ENCODE measurements around the gene DGKA. TPM values are rescaled to one million over a fixed set of nuclear protein-coding genes. Genes with fewer than 3 reads are reported as not detected.
A peak's percentile ranks its signal among the peaks of the same experiment; 100 is the strongest.
"Not testable (repeated sequence)": the region's sequence is repeated elsewhere in the genome, so short reads cannot be mapped to it uniquely, and the experiment has no call there.

The DGKA gene
- total and polyA plus RNA-seq, 4 donors = 19.5 to 35.0 (median 33.2) TPM

DNA sequence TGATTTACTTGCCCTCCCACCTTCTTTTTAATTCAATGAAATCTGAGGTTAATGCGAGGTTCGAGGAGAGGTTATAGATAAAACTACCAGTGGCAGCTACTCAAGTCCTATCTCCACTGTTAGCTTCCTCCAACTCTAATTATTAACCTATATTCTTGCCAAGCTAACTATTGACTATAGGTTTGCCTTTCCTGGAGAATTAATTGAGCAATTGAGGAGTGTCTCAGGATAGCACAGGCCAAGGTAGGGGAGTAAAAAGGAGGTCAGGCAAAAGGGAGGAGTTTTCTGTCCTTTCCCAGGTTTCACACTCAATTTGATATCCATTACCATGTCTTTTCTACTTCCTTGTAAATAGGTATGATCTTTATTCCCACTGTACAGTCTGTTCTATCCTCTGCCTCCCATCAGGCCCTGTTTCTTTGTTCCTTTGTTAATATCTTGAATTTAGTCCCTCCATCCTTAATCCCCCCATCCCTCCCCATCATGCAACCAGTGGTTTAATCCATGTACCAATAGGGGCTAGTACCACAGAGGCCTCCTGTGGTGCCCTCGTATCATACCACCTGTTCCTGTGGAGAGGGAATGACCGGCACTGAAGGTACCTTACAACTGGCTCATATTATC lies 62.4 kb downstream of the DGKA start:
- Histone ChIP-seq H3K9me3 (ENCODE audit: control insufficient read depth, insufficient read depth, low read length) (no peaks in the 10 kb centered on the region), H3K4me3 (ENCODE audit: low read depth, low read length) (no peak overlapping the region), H3K27me3 (ENCODE audit: control insufficient read depth, insufficient read depth, low read length) (no peaks in the 10 kb centered on the region), H3K27ac (ENCODE audit: low read depth, low read length) (no peak overlapping the region), H3K4me1 (ENCODE audit: control insufficient read depth, insufficient read depth, low read length) (peaks cover 11% of the 10 kb centered on the region), H3K36me3 (ENCODE audit: control insufficient read depth, insufficient read depth, low read length) (peaks cover 57% of the 10 kb centered on the region)
- WGBS (ENCODE audit: insufficient coverage) = 32% methylated on average over 2 of the region's 4 CpGs
- DNase-seq (ENCODE audit: low read depth in 4 of 6, low spot score in 6 of 6) = no peak

DNA sequence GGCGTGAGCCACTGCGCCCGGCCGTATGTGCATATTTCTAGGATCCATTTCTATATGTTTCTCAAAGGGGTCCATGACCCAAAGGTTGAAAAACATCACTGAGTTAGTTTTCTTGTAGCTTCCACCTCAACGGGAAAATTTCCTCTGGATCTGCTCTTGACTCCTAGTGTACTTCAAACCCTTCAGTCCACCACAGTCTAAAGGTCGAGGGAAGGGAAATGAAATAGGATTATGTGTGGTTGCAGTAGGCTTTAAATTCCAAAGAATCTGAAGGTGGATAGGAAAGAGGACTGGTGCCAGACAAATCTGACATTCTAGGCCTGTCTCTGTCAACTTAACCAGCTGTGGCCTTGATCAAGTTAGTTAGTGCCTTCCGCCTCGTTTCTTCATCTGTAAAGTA lies 64.4 kb downstream of the DGKA start:
- Histone ChIP-seq H3K4me3 (ENCODE audit: low read depth, low read length) (no peak overlapping the region), H3K27ac (ENCODE audit: low read depth, low read length) (no peak overlapping the region), H3K9me3 (ENCODE audit: control insufficient read depth, insufficient read depth, low read length) (no peaks in the 10 kb centered on the region), H3K36me3 (ENCODE audit: control insufficient read depth, insufficient read depth, low read length) (peaks cover 49% of the 10 kb centered on the region), H3K27me3 (ENCODE audit: control insufficient read depth, insufficient read depth, low read length) (no peaks in the 10 kb centered on the region), H3K4me1 (ENCODE audit: control insufficient read depth, insufficient read depth, low read length) (peaks cover 16% of the 10 kb centered on the region)
- WGBS (ENCODE audit: insufficient coverage) = 100% methylated on average over 4 of the region's 8 CpGs
- no peak for DNase-seq (ENCODE audit: low read depth in 4 of 6, low spot score in 6 of 6)

DNA sequence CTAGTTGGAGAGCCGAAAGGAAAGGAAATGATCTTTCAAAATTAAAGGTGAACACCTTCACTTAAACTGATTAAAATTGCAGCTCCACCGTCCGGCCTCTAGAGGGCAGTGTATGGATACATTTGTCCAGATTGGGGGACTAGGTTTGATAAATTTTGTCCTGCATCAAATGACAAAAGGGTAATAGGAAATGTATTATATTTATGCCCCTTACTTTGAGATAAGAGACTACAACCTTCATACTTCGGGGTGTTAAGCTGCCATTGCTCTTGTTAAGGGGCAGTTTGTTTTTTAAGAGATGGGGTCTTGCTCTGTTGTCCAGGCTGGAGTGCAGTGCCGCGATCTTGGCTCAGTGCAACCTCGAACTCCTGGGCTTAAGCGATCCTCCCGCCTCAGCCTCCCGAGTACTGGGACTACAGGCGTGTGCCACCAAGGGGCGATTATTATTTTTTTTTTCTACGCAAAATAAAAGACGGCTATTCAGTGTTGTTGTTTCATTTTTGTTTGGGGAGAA lies 65.3 kb downstream of the DGKA start:
- Histone ChIP-seq H3K27ac (ENCODE audit: low read depth, low read length) (peak overlapping the region; percentile 91), H3K27me3 (ENCODE audit: control insufficient read depth, insufficient read depth, low read length) (no peaks in the 10 kb centered on the region), H3K4me1 (ENCODE audit: control insufficient read depth, insufficient read depth, low read length) (peaks cover 16% of the 10 kb centered on the region), H3K4me3 (ENCODE audit: low read depth, low read length) (peak overlapping the region; percentile 71), H3K9me3 (ENCODE audit: control insufficient read depth, insufficient read depth, low read length) (no peaks in the 10 kb centered on the region), H3K36me3 (ENCODE audit: control insufficient read depth, insufficient read depth, low read length) (peaks cover 46% of the 10 kb centered on the region)
- WGBS (ENCODE audit: insufficient coverage) = no CpG with 5 or more reads among the region's 14 CpGs
- peak in 5 of 6 donors; percentile 40 to 88 (median 57) for DNase-seq (ENCODE audit: low read depth in 4 of 6, low spot score in 6 of 6)

DNA sequence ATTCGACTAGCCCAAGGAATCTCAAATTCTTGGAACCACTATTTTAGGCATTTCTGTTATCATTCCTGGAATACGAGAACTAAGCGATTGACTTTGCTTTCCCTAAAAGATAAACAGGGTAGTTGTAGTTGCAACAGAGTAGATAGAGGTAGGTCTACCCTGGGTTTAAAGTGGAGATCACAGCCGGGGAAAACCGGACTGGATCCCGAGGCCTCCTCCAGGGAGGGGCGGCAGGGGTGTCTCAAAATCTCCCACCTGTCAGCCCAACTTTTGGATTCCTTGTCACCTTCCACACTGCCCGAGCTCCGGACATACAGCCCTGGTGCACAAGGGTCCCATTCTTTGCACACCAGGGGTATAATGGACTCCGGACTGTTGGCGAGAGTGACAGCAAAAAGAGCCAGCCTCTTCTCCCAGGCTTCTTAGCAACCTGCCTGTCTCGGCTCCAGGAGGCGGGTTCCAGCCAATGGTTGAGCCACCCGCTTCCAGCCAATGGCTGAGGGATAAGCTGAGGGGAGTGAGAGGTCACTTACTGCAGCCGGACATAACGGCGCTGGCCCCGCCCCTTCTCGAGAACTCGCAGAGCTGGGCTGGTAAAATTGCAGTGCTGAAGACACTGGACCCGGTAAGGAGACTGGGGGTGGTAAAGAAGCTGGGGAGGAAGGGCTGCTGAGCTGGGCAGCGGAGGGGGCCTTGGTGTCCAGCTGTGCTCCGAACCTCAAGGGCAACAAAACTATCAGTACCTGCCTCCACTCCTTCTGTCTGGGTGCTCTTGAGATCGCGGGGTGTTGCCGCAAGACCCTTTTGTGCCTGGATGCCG lies 66.0 kb downstream of the DGKA start, which contains the start of gene SUOX:
Gene SUOX, plus strand, starts transcription at position 562 of the 820 bp plus-strand sequence. CDS start 4,946 bp downstream, outside the sequence.
- DNase-seq (ENCODE audit: low read depth in 4 of 6, low spot score in 6 of 6) = peak; percentile 82 to 98 (median 93)
- Histone ChIP-seq H3K9me3 (ENCODE audit: control insufficient read depth, insufficient read depth, low read length) (no peaks in the 10 kb centered on the region), H3K36me3 (ENCODE audit: control insufficient read depth, insufficient read depth, low read length) (peaks cover 45% of the 10 kb centered on the region), H3K27ac (ENCODE audit: low read depth, low read length) (peak within 1 kb of the TSS; percentile 91), H3K4me3 (ENCODE audit: low read depth, low read length) (peak within 1 kb of the TSS; percentile 71), H3K27me3 (ENCODE audit: control insufficient read depth, insufficient read depth, low read length) (no peaks in the 10 kb centered on the region), H3K4me1 (ENCODE audit: control insufficient read depth, insufficient read depth, low read length) (peaks cover 16% of the 10 kb centered on the region)
- 2% methylated on average over 25 of the region's 27 CpGs for WGBS (ENCODE audit: insufficient coverage)

DNA sequence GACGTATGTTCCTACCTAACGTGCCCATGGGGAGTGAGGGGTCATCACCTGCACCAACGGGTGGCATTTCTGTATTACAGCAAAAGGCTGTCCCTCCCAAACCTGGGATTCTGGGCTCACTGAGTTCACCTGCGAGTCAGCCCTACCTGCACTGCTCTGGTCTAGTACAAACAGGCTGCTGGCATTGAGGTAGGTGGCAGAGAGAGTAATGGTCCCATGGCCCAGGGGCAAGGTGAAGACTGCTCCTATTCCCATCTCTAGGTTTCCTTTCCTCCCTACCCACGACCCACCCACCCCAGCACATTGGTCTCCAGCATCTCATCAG lies 66.5 kb downstream of the DGKA start:
- Histone ChIP-seq H3K9me3 (ENCODE audit: control insufficient read depth, insufficient read depth, low read length) (no peaks in the 10 kb centered on the region), H3K4me3 (ENCODE audit: low read depth, low read length) (peak overlapping the region; percentile 71), H3K4me1 (ENCODE audit: control insufficient read depth, insufficient read depth, low read length) (peaks cover 16% of the 10 kb centered on the region), H3K27me3 (ENCODE audit: control insufficient read depth, insufficient read depth, low read length) (no peaks in the 10 kb centered on the region), H3K27ac (ENCODE audit: low read depth, low read length) (peak overlapping the region; percentile 91), H3K36me3 (ENCODE audit: control insufficient read depth, insufficient read depth, low read length) (peaks cover 45% of the 10 kb centered on the region)
- 0% methylated on average over 3 of the region's 5 CpGs for WGBS (ENCODE audit: insufficient coverage)
- DNase-seq (ENCODE audit: low read depth in 4 of 6, low spot score in 6 of 6) = no peak

DNA sequence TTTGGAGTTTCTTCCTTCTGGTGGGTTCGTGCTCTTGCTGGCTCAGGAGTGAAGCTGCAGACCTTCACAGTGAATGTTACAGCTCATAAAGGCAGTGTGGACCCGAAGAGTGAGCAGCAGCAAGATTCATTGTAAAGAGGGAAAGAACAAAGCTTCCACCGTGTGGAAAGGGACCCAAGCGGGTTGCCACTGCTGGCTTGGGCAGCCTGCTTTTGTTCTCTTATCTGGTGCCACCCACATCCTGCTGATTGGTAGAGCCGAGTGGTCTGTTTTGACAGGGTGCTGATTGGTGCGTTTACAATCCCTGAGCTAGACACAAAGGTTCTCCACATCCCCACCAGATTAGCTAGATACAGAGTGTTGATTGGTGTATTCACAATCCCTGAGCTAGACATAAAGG lies 68.6 kb downstream of the DGKA start:
- peaks cover 16% of the 10 kb centered on the region for H3K4me1 ChIP-seq (ENCODE audit: control insufficient read depth, insufficient read depth, low read length)
- not testable (repeated sequence) for H3K4me3 ChIP-seq (ENCODE audit: low read depth, low read length); H3K27ac ChIP-seq (ENCODE audit: low read depth, low read length); H3K27me3 ChIP-seq (ENCODE audit: control insufficient read depth, insufficient read depth, low read length); H3K9me3 ChIP-seq (ENCODE audit: control insufficient read depth, insufficient read depth, low read length); DNase-seq (ENCODE audit: low read depth in 4 of 6, low spot score in 6 of 6)
- WGBS (ENCODE audit: insufficient coverage) = 68% methylated on average over 2 of the region's 6 CpGs
- H3K36me3 ChIP-seq (ENCODE audit: control insufficient read depth, insufficient read depth, low read length) = peaks cover 49% of the 10 kb centered on the region

DNA sequence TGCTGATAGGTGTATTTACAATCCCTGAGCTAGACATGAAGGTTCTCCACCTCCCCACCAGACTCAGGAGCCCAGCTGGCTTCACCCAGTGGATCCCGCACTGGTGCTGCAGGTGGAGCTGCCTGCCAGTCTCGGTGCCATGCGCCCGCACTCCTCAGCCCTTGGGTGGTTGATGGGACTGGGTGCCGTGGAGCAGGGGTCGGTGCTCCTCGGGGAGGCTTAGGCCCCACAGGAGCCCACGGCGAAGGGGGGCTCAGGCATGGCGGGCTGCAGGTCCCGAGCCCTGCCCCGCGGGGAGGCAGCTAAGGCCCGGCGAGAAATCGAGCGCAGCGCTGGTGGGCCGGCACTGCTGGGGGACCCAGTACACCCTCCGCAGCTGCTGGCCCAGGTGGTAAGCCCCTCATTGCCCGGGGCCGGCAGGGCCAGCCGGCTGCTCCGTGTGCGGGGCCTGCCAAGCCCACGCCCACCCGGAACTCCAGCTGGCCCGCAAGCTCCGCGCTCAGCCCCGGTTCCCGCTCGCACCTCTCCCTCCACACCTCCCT lies 69.1 kb downstream of the DGKA start:
- H3K27ac ChIP-seq (ENCODE audit: low read depth, low read length); DNase-seq (ENCODE audit: low read depth in 4 of 6, low spot score in 6 of 6); H3K4me3 ChIP-seq (ENCODE audit: low read depth, low read length); H3K9me3 ChIP-seq (ENCODE audit: control insufficient read depth, insufficient read depth, low read length); H3K27me3 ChIP-seq (ENCODE audit: control insufficient read depth, insufficient read depth, low read length): not testable (repeated sequence)
- Histone ChIP-seq H3K4me1 (ENCODE audit: control insufficient read depth, insufficient read depth, low read length) (peaks cover 16% of the 10 kb centered on the region), H3K36me3 (ENCODE audit: control insufficient read depth, insufficient read depth, low read length) (peaks cover 53% of the 10 kb centered on the region)
- WGBS (ENCODE audit: insufficient coverage) = 89% methylated on average over 25 of the region's 33 CpGs

DNA sequence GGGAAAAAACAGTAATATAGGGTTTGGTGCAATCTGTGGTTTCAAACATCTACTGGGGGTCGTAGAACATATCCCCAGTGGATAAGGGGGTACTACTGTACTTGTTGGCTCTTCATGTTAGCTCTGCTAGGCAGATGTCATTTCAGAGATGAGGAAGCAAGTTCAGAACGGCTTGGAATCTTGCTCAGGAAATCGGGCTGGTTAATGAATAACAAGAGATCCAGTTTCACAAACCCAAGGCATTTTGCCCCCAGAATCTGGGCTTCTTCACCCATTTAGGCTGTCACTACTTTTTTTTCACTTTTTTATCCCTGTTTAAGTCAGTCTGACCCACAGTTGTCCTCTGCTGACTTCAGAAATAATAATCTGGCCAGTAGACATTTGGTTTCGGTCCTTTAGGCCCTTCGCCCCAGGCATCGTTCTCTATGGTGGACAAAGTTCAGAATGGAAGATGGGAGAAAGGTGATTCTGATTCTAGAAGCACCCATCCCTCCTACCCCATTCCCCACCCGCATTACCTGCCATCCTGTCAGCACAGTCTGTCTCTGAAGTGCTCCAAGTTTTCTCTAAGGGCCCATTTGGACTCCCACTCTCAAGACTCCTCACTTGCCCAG lies 70.6 kb downstream of the DGKA start:
- 86% methylated on average over 5 of the region's 7 CpGs for WGBS (ENCODE audit: insufficient coverage)
- no peaks in the 10 kb centered on the region for H3K27me3 ChIP-seq (ENCODE audit: control insufficient read depth, insufficient read depth, low read length)
- DNase-seq (ENCODE audit: low read depth in 4 of 6, low spot score in 6 of 6) = no peak

DNA sequence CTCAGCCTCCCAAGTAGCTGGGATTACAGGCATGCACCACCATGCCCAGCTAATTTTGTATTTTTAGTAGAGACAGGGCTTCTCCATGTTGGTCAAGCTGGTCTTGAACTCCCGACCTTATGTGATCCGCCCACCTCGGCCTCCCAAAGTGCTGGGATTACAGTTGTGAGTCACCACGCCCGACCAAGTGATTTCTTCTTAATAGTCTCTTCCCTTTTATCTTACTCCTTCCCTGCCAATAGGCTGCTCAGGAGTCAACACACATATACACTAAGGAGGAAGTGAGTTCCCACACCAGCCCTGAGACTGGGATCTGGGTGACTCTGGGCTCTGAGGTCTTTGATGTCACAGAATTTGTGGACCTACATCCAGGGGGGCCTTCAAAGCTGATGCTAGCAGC lies 72.4 kb downstream of the DGKA start:
- DNase-seq (ENCODE audit: low read depth in 4 of 6, low spot score in 6 of 6); H3K27me3 ChIP-seq (ENCODE audit: control insufficient read depth, insufficient read depth, low read length); H3K27ac ChIP-seq (ENCODE audit: low read depth, low read length); H3K9me3 ChIP-seq (ENCODE audit: control insufficient read depth, insufficient read depth, low read length); H3K4me3 ChIP-seq (ENCODE audit: low read depth, low read length): not testable (repeated sequence)
- Histone ChIP-seq H3K36me3 (ENCODE audit: control insufficient read depth, insufficient read depth, low read length) (peaks cover 51% of the 10 kb centered on the region), H3K4me1 (ENCODE audit: control insufficient read depth, insufficient read depth, low read length) (peaks cover 18% of the 10 kb centered on the region)
- WGBS (ENCODE audit: insufficient coverage) = 92% methylated on average over 5 of the region's 5 CpGs

More for the DNA sequence above, 70.6 kb downstream of the DGKA start:
- no peaks in the 10 kb centered on the region for H3K9me3 ChIP-seq (ENCODE audit: control insufficient read depth, insufficient read depth, low read length)
- H3K4me1 ChIP-seq (ENCODE audit: control insufficient read depth, insufficient read depth, low read length) = peaks cover 12% of the 10 kb centered on the region
- no peak overlapping the region for H3K27ac ChIP-seq (ENCODE audit: low read depth, low read length)
- peaks cover 51% of the 10 kb centered on the region for H3K36me3 ChIP-seq (ENCODE audit: control insufficient read depth, insufficient read depth, low read length)
- no peak overlapping the region for H3K4me3 ChIP-seq (ENCODE audit: low read depth, low read length)

Measured in spinal cord (tissue), 10 donors.